ENCODE results near the gene C17orf67.

The C17orf67 gene

DNA sequence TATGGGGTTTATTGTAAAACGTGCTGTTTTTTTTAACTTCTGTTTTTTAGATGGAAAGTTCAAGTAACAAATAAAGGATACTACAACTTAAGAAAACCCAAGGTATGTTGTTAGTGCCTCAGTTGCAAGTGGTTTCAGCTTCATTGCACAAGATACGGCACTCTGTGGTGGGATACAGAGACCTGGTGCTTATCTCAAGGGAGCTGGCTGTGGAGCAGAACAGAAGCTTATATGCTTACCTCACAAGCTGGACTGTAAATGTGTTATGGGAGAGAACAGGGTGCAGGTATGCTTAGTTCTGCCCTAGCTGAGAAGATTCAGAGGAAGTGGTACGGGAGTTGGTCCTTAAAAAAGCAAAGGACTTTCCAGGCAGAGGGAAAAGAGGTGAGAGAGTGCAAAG, 15.4 kb upstream of the C17orf67 start:
- TF ChIP-seq ISL1 (CRISPR knock-in tag; IDR thresholded peaks at IDR 0.05) (no peak), ZC3H10 (CRISPR knock-in tag; IDR thresholded peaks at IDR 0.05) (no peak), ZNF70 (CRISPR knock-in tag; IDR thresholded peaks at IDR 0.05) (no peak), BACH2 (CRISPR knock-in tag; IDR thresholded peaks at IDR 0.05; ENCODE audit: borderline replicate concordance) (no peak), ZFP3 (CRISPR knock-in tag; IDR thresholded peaks at IDR 0.05) (no peak), ZFP30 (CRISPR knock-in tag; IDR thresholded peaks at IDR 0.05) (no peak), ESRRG (CRISPR knock-in tag; IDR thresholded peaks at IDR 0.05) (no peak), GLIS3 (CRISPR knock-in tag; IDR thresholded peaks at IDR 0.05) (no peak), OSR1 (CRISPR knock-in tag; IDR thresholded peaks at IDR 0.05) (no peak), ZNF565 (CRISPR knock-in tag; conservative IDR thresholded peaks at IDR 0.05; ENCODE audit: low read depth) (no peak), CSDC2 (CRISPR knock-in tag; IDR thresholded peaks at IDR 0.05) (no peak), ARNTL (CRISPR knock-in tag; IDR thresholded peaks at IDR 0.05; ENCODE audit: borderline replicate concordance, low read depth) (no peak), TOX (CRISPR knock-in tag; IDR thresholded peaks at IDR 0.05; ENCODE audit: borderline replicate concordance) (no peak)
- TF ChIP-seq, protein P1, sequence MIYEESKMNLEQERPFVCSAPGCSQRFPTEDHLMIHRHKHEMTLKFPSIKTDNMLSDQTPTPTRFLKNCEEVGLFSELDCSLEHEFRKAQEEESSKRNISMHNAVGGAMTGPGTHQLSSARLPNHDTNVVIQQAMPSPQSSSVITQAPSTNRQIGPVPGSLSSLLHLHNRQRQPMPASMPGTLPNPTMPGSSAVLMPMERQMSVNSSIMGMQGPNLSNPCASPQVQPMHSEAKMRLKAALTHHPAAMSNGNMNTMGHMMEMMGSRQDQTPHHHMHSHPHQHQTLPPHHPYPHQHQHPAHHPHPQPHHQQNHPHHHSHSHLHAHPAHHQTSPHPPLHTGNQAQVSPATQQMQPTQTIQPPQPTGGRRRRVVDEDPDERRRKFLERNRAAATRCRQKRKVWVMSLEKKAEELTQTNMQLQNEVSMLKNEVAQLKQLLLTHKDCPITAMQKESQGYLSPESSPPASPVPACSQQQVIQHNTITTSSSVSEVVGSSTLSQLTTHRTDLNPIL (CRISPR knock-in tag; IDR thresholded peaks at IDR 0.05; ENCODE audit: low read depth), result no peak
- TF ChIP-seq, protein P2, sequence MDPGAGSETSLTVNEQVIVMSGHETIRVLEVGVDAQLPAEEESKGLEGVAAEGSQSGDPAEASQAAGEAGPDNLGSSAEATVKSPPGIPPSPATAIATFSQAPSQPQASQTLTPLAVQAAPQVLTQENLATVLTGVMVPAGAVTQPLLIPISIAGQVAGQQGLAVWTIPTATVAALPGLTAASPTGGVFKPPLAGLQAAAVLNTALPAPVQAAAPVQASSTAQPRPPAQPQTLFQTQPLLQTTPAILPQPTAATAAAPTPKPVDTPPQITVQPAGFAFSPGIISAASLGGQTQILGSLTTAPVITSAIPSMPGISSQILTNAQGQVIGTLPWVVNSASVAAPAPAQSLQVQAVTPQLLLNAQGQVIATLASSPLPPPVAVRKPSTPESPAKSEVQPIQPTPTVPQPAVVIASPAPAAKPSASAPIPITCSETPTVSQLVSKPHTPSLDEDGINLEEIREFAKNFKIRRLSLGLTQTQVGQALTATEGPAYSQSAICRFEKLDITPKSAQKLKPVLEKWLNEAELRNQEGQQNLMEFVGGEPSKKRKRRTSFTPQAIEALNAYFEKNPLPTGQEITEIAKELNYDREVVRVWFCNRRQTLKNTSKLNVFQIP (CRISPR knock-in tag; IDR thresholded peaks at IDR 0.05; ENCODE audit: borderline replicate concordance, low read depth), result no peak
- no peak for ATAC-seq

DNA sequence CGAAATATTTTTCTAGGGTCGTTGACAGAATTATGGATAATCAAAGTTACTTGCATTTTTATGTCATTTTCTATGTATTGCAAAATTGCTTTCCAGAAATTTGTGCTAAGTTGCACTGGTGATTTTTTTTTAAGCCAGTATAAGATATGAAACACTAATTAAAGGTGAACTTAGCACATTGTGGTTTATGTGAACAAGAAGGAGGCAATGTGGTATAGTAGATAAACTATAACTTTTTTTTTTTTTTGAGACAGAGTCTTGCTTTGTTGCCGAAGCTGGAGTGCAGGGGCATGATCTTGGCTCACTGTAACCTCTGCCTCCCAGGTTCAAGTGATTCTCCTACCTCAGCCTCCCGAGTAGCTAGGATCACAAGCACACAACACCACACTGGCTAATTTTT, 13.4 kb upstream of the C17orf67 start:
- TF ChIP-seq, protein P3, sequence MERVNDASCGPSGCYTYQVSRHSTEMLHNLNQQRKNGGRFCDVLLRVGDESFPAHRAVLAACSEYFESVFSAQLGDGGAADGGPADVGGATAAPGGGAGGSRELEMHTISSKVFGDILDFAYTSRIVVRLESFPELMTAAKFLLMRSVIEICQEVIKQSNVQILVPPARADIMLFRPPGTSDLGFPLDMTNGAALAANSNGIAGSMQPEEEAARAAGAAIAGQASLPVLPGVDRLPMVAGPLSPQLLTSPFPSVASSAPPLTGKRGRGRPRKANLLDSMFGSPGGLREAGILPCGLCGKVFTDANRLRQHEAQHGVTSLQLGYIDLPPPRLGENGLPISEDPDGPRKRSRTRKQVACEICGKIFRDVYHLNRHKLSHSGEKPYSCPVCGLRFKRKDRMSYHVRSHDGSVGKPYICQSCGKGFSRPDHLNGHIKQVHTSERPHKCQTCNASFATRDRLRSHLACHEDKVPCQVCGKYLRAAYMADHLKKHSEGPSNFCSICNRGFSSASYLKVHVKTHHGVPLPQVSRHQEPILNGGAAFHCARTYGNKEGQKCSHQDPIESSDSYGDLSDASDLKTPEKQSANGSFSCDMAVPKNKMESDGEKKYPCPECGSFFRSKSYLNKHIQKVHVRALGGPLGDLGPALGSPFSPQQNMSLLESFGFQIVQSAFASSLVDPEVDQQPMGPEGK (CRISPR knock-in tag; IDR thresholded peaks at IDR 0.05; ENCODE audit: borderline replicate concordance), result no peak
- TF ChIP-seq ISL1 (CRISPR knock-in tag; IDR thresholded peaks at IDR 0.05) (no peak), ESRRG (CRISPR knock-in tag; IDR thresholded peaks at IDR 0.05) (no peak), ZNF70 (CRISPR knock-in tag; IDR thresholded peaks at IDR 0.05) (no peak), CSDC2 (CRISPR knock-in tag; IDR thresholded peaks at IDR 0.05) (no peak), ZFP3 (CRISPR knock-in tag; IDR thresholded peaks at IDR 0.05) (no peak), TCF4 (CRISPR knock-in tag; IDR thresholded peaks at IDR 0.05; ENCODE audit: borderline replicate concordance) (no peak), GLIS3 (CRISPR knock-in tag; IDR thresholded peaks at IDR 0.05) (no peak), ZC3H10 (CRISPR knock-in tag; IDR thresholded peaks at IDR 0.05) (no peak)
- TF ChIP-seq, protein P4, sequence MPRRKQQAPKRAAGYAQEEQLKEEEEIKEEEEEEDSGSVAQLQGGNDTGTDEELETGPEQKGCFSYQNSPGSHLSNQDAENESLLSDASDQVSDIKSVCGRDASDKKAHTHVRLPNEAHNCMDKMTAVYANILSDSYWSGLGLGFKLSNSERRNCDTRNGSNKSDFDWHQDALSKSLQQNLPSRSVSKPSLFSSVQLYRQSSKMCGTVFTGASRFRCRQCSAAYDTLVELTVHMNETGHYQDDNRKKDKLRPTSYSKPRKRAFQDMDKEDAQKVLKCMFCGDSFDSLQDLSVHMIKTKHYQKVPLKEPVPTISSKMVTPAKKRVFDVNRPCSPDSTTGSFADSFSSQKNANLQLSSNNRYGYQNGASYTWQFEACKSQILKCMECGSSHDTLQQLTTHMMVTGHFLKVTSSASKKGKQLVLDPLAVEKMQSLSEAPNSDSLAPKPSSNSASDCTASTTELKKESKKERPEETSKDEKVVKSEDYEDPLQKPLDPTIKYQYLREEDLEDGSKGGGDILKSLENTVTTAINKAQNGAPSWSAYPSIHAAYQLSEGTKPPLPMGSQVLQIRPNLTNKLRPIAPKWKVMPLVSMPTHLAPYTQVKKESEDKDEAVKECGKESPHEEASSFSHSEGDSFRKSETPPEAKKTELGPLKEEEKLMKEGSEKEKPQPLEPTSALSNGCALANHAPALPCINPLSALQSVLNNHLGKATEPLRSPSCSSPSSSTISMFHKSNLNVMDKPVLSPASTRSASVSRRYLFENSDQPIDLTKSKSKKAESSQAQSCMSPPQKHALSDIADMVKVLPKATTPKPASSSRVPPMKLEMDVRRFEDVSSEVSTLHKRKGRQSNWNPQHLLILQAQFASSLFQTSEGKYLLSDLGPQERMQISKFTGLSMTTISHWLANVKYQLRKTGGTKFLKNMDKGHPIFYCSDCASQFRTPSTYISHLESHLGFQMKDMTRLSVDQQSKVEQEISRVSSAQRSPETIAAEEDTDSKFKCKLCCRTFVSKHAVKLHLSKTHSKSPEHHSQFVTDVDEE (CRISPR knock-in tag; IDR thresholded peaks at IDR 0.05), result no peak
- TF ChIP-seq, protein P2 (CRISPR knock-in tag; IDR thresholded peaks at IDR 0.05; ENCODE audit: borderline replicate concordance, low read depth), result no peak
- TF ChIP-seq, protein P5, sequence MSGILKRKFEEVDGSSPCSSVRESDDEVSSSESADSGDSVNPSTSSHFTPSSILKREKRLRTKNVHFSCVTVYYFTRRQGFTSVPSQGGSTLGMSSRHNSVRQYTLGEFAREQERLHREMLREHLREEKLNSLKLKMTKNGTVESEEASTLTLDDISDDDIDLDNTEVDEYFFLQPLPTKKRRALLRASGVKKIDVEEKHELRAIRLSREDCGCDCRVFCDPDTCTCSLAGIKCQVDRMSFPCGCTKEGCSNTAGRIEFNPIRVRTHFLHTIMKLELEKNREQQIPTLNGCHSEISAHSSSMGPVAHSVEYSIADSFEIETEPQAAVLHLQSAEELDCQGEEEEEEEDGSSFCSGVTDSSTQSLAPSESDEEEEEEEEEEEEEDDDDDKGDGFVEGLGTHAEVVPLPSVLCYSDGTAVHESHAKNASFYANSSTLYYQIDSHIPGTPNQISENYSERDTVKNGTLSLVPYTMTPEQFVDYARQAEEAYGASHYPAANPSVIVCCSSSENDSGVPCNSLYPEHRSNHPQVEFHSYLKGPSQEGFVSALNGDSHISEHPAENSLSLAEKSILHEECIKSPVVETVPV (CRISPR knock-in tag; IDR thresholded peaks at IDR 0.05), result no peak
- ATAC-seq, result no peak

Data from SK-N-SH treated with all-trans-retinoic acid at 6 μM for 48 hours (cell line).